ENCODE results near the gene GSN.

The GSN gene

GRCh38 chr9:121322737-121323448 lies 54.9 kb downstream of the GSN start:
- no peak for DNase-seq (ENCODE audit: low read depth in 3 of 3)

GRCh38 chr9:121323449-121324151 lies 55.6 kb downstream of the GSN start:
- no peak for DNase-seq (ENCODE audit: low read depth in 3 of 3)

- DNase-seq (ENCODE audit: low read depth in 3 of 3), result no peak
Observed at GRCh38 chr9:121324316-121324715, 56.4 kb downstream of the GSN start.

- DNase-seq (ENCODE audit: low read depth in 3 of 3), result no peak
Observed at GRCh38 chr9:121324755-121325154, 56.8 kb downstream of the GSN start.

- DNase-seq (ENCODE audit: low read depth in 3 of 3), result no peak
Observed at GRCh38 chr9:121325387-121325786, 57.4 kb downstream of the GSN start.

GRCh38 chr9:121326130-121326838 lies 58.3 kb downstream of the GSN start:
- no peak for DNase-seq (ENCODE audit: low read depth in 3 of 3)

- no peak for DNase-seq (ENCODE audit: low read depth in 3 of 3)
Observed at GRCh38 chr9:121326901-121327613, 59.1 kb downstream of the GSN start.

- DNase-seq (ENCODE audit: low read depth in 3 of 3), result no peak
Observed at GRCh38 chr9:121328476-121328875, 60.5 kb downstream of the GSN start.

GRCh38 chr9:121328876-121329681 lies 61.1 kb downstream of the GSN start:
- no peak for DNase-seq (ENCODE audit: low read depth in 3 of 3)

GRCh38 chr9:121331549-121331948 lies 63.6 kb downstream of the GSN start:
- no peak for DNase-seq (ENCODE audit: low read depth in 3 of 3)

- no peak for DNase-seq (ENCODE audit: low read depth in 3 of 3)
Observed at GRCh38 chr9:121331992-121332685, 64.2 kb downstream of the GSN start.

GRCh38 chr9:121333950-121334773 lies 66.2 kb downstream of the GSN start:
- DNase-seq (ENCODE audit: low read depth in 3 of 3), result no peak

GRCh38 chr9:121336665-121337064 lies 68.7 kb downstream of the GSN start:
- DNase-seq (ENCODE audit: low read depth in 3 of 3), result no peak

- no peak for DNase-seq (ENCODE audit: low read depth in 3 of 3)
Observed at GRCh38 chr9:121339437-121339836, 71.5 kb downstream of the GSN start.

- no peak for DNase-seq (ENCODE audit: low read depth in 3 of 3)
Observed at GRCh38 chr9:121340676-121341392, 72.9 kb downstream of the GSN start.

- no peak for DNase-seq (ENCODE audit: low read depth in 3 of 3)
Observed at GRCh38 chr9:121344184-121344583, 76.2 kb downstream of the GSN start.

- no peak for DNase-seq (ENCODE audit: low read depth in 3 of 3)
Observed at GRCh38 chr9:121345070-121345469, 77.1 kb downstream of the GSN start.

- no peak for DNase-seq (ENCODE audit: low read depth in 3 of 3)
Observed at GRCh38 chr9:121348221-121348620, 80.3 kb downstream of the GSN start.

- no peak for DNase-seq (ENCODE audit: low read depth in 3 of 3)
Observed at GRCh38 chr9:121349009-121349408, 81.0 kb downstream of the GSN start.
